Heart left ventricle (tissue), 13 donors: ENCODE measurements around the gene NECAP2.
"Not testable (repeated sequence)": the region's sequence is repeated elsewhere in the genome, so short reads cannot be mapped to it uniquely, and the experiment has no call there.

Experiments used
- CTCF ChIP-seq, 12 donors: fragments of 200-600 bp; sonication (generic) in 4 of 12; IDR thresholded peaks; one replicate each; pipeline versions ENCODE4 v1.5.0 to v1.8.0; 2018 to 2022; ENCODE audit warnings: antibody characterized with exemption in 12 of 12, mild to moderate bottlenecking in 5 of 12
- POLR2A ChIP-seq, 2 donors: fragments of 450-650 bp; IDR thresholded peaks; one replicate each; pipeline ENCODE4 v1.6.1; 2017; ENCODE audit warnings: antibody characterized with exemption in 2 of 2, mild to moderate bottlenecking in 2 of 2, moderate library complexity in 2 of 2
- donor health status: ischemic (EF 13 %, LVEDD 7.1; RV severe dilation, severe dysfunction).
- donor health status: DM: no; HTN: yes; CAD: no.
- donor health status: DM: no; HTN: no; CAD: no.
- donor health status: ischemic (EF 25% LVEDD 6.9; RV normal size, moderate dysfunction).
- donor health status: ischemic (EF 25% LVEDD 5.7; RV mildly dilated, moderate dysfunction).
- donor health status: ischemic (EF 35%, LVEDD 5.7; RV mildly dilated, moderate dysfunction).
- donor health status: nonischemic (EF 11% LVEDD 7.7; RV severe dilation, severe dysfunction).
- donor health status: DM: yes; HTN: yes; CAD: no.
- donor health status: PGD.
- donor health status: ischemic (EF 29% LVEDD 5.4; RV normal size, mild dysfunction).
- donor health status: nonischemic (EF 23%, LVEDD 6.1; RV moderate dilation, normal function).

GRCh38 chr1:16454909-16455308 lies 14.4 kb downstream of the NECAP2 start:
- not testable (repeated sequence) for TF ChIP-seq CTCF, POLR2A (IDR thresholded peaks at IDR 0.05)
